ENCODE data around the gene ATP8A2.

- TF ChIP-seq, protein P1, sequence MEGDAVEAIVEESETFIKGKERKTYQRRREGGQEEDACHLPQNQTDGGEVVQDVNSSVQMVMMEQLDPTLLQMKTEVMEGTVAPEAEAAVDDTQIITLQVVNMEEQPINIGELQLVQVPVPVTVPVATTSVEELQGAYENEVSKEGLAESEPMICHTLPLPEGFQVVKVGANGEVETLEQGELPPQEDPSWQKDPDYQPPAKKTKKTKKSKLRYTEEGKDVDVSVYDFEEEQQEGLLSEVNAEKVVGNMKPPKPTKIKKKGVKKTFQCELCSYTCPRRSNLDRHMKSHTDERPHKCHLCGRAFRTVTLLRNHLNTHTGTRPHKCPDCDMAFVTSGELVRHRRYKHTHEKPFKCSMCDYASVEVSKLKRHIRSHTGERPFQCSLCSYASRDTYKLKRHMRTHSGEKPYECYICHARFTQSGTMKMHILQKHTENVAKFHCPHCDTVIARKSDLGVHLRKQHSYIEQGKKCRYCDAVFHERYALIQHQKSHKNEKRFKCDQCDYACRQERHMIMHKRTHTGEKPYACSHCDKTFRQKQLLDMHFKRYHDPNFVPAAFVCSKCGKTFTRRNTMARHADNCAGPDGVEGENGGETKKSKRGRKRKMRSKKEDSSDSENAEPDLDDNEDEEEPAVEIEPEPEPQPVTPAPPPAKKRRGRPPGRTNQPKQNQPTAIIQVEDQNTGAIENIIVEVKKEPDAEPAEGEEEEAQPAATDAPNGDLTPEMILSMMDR (IDR thresholded peaks at IDR 0.05): no peak
- TF ChIP-seq POLR2A (IDR thresholded peaks at IDR 0.05): no peak
Measured at GRCh38 chr13:25798998-25799397, 427.2 kb downstream of the ATP8A2 start.
